ENCODE results near the gene DDX59. TPM values are rescaled to one million over a fixed set of nuclear protein-coding genes. Genes with fewer than 3 reads are reported as not detected.

DDX59 gene
- total RNA-seq, 1 donor from 2014 or later: 7.6 TPM

DNA sequence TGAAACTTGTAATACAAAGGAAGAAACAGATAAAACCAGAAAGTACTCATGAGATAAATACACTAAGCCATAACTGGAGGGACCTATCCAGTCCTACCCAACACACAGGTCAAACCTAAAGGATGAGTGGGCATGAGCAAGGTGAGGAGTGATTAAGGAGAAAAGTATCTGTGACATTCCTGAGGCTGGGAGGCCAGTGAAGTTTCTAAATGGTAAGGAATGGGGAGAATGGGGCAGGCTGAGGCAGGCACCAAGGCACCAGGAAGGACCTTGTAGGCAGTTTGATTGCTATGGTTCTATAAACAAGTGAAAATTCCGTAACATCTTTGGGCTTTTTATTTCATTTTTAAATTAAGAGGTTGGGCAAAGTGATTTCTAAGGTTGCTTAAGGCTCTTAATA lies 10.4 kb downstream of the DDX59 start:
- Histone ChIP-seq H3K4me1 (peaks cover 0 to 5% of the 10 kb centered on the region in 2 donors), H3K9me3 (no peaks in the 10 kb centered on the region), H3K27ac (no peak overlapping the region), H3K27me3 (no peaks in the 10 kb centered on the region), H3K36me3 (peaks cover 43 to 71% of the 10 kb centered on the region in 2 donors), H3K4me3 (no peak overlapping the region)
- intact Hi-C loops (cut with DNase I): no loop called here
- TF ChIP-seq, protein P1, sequence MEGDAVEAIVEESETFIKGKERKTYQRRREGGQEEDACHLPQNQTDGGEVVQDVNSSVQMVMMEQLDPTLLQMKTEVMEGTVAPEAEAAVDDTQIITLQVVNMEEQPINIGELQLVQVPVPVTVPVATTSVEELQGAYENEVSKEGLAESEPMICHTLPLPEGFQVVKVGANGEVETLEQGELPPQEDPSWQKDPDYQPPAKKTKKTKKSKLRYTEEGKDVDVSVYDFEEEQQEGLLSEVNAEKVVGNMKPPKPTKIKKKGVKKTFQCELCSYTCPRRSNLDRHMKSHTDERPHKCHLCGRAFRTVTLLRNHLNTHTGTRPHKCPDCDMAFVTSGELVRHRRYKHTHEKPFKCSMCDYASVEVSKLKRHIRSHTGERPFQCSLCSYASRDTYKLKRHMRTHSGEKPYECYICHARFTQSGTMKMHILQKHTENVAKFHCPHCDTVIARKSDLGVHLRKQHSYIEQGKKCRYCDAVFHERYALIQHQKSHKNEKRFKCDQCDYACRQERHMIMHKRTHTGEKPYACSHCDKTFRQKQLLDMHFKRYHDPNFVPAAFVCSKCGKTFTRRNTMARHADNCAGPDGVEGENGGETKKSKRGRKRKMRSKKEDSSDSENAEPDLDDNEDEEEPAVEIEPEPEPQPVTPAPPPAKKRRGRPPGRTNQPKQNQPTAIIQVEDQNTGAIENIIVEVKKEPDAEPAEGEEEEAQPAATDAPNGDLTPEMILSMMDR (IDR thresholded peaks at IDR 0.05): no peak
- DNase-seq (ENCODE audit: low spot score in 2 of 2): no peak

DNA sequence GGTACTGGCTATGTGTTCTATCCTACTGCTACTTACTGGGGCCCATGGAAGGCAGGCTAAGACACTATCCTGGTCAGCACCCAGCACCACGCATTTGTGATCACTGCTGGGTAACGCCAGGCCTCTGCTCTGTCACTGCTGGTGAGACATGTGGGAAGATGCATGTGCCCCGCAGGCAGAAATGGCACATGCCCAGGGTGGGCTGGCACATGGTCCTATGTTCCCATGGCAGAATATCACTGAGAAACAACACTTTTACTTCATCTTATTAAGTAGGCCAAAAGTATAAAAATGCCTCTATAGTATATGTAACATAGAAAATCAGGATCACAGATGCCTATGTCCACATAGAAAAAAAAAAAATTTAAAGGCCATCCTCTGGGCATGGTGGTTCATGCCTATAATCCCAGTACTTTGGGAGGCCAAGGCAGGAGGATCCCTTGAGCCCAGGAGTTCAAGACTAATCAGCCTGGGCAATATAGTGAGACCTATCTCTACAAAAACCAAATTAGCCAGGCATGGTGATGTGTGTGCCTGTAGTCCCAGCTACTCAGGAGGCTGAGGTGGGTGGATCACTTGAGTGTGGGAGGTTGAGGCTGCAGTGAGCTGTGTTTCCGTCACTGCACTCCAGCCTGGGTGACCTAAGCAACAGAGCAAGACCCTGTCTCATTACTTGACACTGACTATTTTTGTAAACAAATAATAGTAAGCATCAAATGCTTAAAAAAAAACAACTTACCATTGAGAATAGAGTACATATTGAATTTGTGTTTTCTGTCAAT lies 11.5 kb downstream of the DDX59 start:
- intact Hi-C loops (cut with DNase I): no loop called here
- Histone ChIP-seq H3K27me3 (no peaks in the 10 kb centered on the region), H3K4me1 (no peaks in the 10 kb centered on the region), H3K4me3 (no peak overlapping the region), H3K27ac (no peak overlapping the region), H3K9me3 (no peaks in the 10 kb centered on the region), H3K36me3 (peaks cover 41 to 79% of the 10 kb centered on the region in 2 donors)
- DNase-seq (ENCODE audit: low spot score in 2 of 2): no peak
- TF ChIP-seq, protein P1 (IDR thresholded peaks at IDR 0.05): no peak

DNA sequence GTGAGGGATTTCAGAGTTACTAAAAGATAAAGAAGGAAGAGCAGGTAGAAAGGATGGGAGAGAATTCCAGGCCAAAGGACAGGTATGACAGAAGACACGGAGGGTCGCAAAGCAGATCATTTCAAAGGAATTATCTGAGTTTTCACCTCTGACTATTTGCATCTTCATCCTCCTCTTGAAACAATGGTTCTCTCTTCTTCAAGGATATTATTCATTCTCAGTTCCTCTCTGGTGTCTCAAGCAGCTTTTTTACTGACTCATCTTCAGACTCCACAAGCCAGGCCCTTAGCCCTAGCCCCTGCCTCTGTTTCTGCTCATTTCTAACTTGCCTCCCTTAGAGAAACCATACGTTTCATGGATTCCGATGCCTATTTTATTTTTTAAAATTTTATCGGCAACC lies 15.0 kb downstream of the DDX59 start:
- intact Hi-C loops (cut with DNase I): no loop called here
- peaks cover 41 to 60% of the 10 kb centered on the region in 2 donors for H3K36me3 ChIP-seq
- no peaks in the 10 kb centered on the region for H3K4me1 ChIP-seq
- no peak overlapping the region for H3K4me3 ChIP-seq
- TF ChIP-seq, protein P1 (IDR thresholded peaks at IDR 0.05): no peak
- no peaks in the 10 kb centered on the region for H3K9me3 ChIP-seq
- H3K27ac ChIP-seq: no peak overlapping the region
- H3K27me3 ChIP-seq: no peaks in the 10 kb centered on the region
- no peak for DNase-seq (ENCODE audit: low spot score in 2 of 2)

DNA sequence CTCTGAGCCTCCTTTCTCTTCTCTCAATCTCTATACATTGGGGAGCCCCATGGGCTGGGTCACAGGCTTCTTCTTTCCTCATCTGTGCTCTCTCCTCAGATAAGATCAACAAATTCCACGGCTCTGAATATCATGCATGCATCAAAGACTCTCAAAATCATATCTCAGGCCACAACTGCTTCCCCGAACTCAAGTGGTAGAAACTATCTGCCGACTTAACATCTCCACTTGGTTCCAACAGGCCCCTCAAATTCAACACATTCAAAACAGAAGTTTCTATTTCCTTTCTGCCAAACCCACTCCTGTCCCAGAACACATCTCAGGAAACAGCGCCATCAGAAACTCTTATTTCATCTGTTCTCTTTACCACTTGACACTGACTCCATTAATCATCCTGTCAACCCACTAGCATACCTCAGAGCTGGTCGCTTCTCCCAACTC lies 16.7 kb downstream of the DDX59 start:
- intact Hi-C loops (cut with DNase I): no loop called here
- no peak for DNase-seq (ENCODE audit: low spot score in 2 of 2)
- H3K36me3 ChIP-seq: peaks cover 47 to 64% of the 10 kb centered on the region in 2 donors

DNA sequence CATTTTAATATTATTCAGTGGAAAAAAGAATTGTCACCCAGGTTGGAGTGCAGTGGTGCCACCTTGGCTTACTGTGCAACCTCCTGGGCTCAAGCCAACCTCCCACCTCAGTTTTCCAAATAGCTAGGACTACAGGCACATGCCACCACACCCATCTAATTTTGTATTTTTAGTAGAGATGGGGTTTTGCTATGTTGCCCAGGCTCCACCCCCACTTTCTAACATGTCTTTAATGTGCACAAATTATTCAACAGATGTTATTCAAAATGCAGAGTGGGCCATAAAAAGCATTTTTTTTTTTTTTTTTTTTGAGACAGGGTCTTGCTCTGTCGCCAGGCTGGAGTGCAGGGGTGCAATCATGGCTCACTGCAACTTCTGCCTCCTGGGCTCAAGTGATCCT lies 17.3 kb downstream of the DDX59 start:
- Histone ChIP-seq H3K27ac (no peak overlapping the region), H3K4me1 (no peaks in the 10 kb centered on the region), H3K36me3 (peaks cover 47 to 64% of the 10 kb centered on the region in 2 donors), H3K9me3 (no peaks in the 10 kb centered on the region), H3K27me3 (no peaks in the 10 kb centered on the region), H3K4me3 (no peak overlapping the region)
- TF ChIP-seq, protein P1 (IDR thresholded peaks at IDR 0.05): no peak
- DNase-seq (ENCODE audit: low spot score in 2 of 2): no peak
- intact Hi-C loops (cut with DNase I): no loop called here

More for the DNA sequence above, 16.7 kb downstream of the DDX59 start:
- Histone ChIP-seq H3K27me3 (no peaks in the 10 kb centered on the region), H3K27ac (no peak overlapping the region), H3K4me3 (no peak overlapping the region), H3K4me1 (no peaks in the 10 kb centered on the region), H3K9me3 (no peaks in the 10 kb centered on the region)
- TF ChIP-seq, protein P1 (IDR thresholded peaks at IDR 0.05): no peak

Measured in ascending aorta (tissue), 2 donors.